ENCODE measurements around the gene SLC9B2. TPM values are rescaled to one million over a fixed set of nuclear protein-coding genes. Genes with fewer than 3 reads are reported as not detected.

The SLC9B2 gene
- total RNA-seq, 1 donor from 2014 or later, result 28.2 TPM

DNA sequence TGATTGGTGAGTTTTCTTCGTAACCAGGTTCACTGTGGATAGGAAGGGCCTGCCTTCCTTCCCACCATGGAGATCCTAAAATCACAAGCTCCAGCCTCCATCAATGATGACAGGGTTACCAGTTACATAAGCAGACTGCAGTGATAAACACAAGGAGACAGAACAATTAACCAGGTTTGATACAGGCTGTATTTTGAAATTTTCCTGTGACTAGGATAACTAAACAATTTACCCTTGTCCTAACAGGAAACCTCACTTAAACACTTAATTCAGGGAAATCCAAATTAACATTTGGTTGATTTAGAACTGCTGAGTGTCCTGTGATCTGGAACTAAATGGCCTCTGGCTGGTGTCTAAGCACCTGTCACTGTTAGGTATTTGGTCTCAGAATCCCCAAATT, 3.1 kb upstream of the SLC9B2 start:
- intact Hi-C loops (cut with micrococcal nuclease), result loop anchor here (5.0 kb wide), 1 partner anchor 1732 kb away; the partner anchor contains the start of gene PPP3CA

- intact Hi-C loops (cut with micrococcal nuclease), result loop anchor here (1.0 to 5.0 kb wide), 13 partner anchors 15 to 1729 kb away; partner anchors contain the start of genes BDH2, CENPE, CISD2 and NFKB1
These were observed 441 bp downstream of the SLC9B2 start for GRCh38 chr4:103075894-103076746.

- intact Hi-C loops (cut with micrococcal nuclease), result loop anchor here (1.0 to 5.0 kb wide), 5 partner anchors 24 to 1728 kb away; partner anchors contain the start of genes CISD2 and PPP3CA
These were observed 1.1 kb downstream of the SLC9B2 start for GRCh38 chr4:103075435-103075893.

GRCh38 chr4:103074744-103075434, 1.7 kb downstream of the SLC9B2 start:
- intact Hi-C loops (cut with micrococcal nuclease), result loop anchor here (1.0 to 5.0 kb wide), 5 partner anchors 24 to 1728 kb away; partner anchors contain the start of genes CISD2 and PPP3CA

GRCh38 chr4:103073792-103074438, 2.6 kb downstream of the SLC9B2 start:
- intact Hi-C loops (cut with micrococcal nuclease), result no loop called here

- intact Hi-C loops (cut with micrococcal nuclease), result no loop called here
These were observed 8.6 kb downstream of the SLC9B2 start for GRCh38 chr4:103067841-103068547.

GRCh38 chr4:103060453-103061148, 16.0 kb downstream of the SLC9B2 start:
- intact Hi-C loops (cut with micrococcal nuclease), result no loop called here

DNA sequence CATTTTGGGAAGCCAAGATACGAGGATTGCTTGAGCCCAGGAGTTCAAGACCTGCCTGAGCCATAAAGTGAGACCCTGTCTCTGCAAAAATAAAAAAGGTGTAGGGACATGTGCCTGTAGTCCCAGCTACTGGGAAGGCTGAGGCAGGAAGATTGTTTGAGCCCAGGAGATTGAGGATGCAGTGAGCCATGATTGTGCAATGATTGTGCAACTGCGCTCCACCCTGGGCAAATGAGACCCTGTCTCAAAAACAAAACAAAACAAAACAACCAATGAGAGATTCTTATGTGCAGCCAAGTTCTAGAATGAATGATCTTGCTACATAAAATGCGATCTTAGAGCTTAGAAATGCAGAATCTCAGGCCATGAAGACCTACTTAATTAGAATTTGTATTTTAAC, 22.5 kb downstream of the SLC9B2 start:
- intact Hi-C loops (cut with micrococcal nuclease), result no loop called here

DNA sequence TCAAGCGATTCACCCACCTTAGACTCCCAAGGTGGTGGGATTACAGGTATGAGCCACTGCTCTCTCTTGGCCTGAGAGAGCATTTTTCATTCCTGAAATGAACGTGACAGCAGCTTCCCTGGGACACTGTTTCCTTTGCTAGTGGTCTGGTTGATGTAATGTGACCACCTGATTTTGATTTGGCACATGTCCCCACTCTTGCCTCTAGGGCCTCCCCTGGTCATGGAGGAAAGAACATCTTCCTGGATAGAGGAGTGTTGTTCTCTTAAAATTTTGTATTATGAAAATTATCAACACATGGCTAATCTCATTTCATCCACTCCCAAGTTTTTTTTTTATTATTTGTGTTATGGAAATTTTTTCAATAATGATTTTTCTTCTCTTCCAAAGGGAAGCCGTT, 23.8 kb downstream of the SLC9B2 start:
- intact Hi-C loops (cut with micrococcal nuclease), result no loop called here

- intact Hi-C loops (cut with micrococcal nuclease), result no loop called here
These were observed 24.4 kb downstream of the SLC9B2 start for GRCh38 chr4:103052145-103052544.

DNA sequence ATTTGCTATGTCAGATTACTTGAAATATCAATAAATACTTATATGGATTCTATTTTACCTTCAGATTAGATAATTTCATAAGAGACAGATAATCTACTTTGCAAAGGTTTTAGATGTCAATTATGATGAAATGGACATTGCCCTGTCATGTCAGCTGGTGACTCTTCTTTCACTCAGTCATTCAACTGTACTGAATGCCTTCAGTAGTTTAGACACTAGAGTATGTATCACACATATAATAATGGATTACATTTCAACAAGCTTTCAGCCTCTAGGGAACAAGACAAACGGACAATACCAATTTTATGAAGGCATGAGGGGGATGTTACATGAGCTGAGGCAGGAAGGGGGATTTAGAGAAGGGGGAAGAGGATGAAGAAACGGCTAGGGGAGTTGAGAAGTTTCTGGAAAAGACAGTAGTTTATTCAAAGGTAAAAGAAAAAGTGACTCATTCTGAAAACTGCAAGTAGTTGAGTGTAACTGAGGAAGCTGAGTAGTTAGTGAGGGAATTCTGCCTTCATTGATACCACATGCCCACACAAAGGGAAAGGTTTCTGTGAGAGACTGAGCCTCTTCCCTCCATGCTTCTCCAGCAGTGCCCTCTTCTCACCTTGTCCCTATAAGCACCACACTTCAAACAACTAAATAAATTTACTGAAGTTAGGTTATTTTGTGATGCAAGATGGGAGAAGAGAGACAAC, 25.7 kb downstream of the SLC9B2 start:
- intact Hi-C loops (cut with micrococcal nuclease), result loop anchor here (1.0 kb wide), 1 partner anchor 24 kb away; no protein-coding TSS in a partner anchor

GRCh38 chr4:103046416-103047290, 29.9 kb downstream of the SLC9B2 start:
- intact Hi-C loops (cut with micrococcal nuclease), result loop anchor here (1.0 kb wide), 3 partner anchors 29 to 53 kb away; partner anchors contain the start of gene BDH2

GRCh38 chr4:103044183-103044582, 32.4 kb downstream of the SLC9B2 start:
- intact Hi-C loops (cut with micrococcal nuclease), result no loop called here

- intact Hi-C loops (cut with micrococcal nuclease), result no loop called here
These were observed 40.4 kb downstream of the SLC9B2 start for GRCh38 chr4:103036169-103036568.

- intact Hi-C loops (cut with micrococcal nuclease), result no loop called here
These were observed 44.0 kb downstream of the SLC9B2 start for GRCh38 chr4:103032574-103032973.

GRCh38 chr4:103030791-103031190, 45.8 kb downstream of the SLC9B2 start:
- intact Hi-C loops (cut with micrococcal nuclease), result no loop called here

DNA sequence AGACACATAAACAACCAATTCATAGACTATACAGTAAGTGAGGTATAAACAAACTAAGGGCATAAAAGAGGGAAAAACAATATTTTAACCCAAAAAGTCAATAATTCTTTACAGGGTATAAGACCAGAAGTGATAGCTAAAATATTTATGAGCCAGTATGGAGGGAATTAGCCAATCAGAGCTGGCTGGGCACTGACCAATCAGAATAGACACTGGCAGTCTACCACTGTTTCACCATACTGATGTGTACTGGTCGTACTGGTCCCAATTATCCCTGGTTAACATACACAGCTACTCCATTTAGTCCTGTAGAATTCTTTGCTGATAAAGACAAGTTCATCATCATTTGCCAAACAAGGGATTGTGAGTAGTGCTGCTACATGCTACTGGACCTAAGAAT, 47.3 kb downstream of the SLC9B2 start:
- intact Hi-C loops (cut with micrococcal nuclease), result no loop called here

DNA sequence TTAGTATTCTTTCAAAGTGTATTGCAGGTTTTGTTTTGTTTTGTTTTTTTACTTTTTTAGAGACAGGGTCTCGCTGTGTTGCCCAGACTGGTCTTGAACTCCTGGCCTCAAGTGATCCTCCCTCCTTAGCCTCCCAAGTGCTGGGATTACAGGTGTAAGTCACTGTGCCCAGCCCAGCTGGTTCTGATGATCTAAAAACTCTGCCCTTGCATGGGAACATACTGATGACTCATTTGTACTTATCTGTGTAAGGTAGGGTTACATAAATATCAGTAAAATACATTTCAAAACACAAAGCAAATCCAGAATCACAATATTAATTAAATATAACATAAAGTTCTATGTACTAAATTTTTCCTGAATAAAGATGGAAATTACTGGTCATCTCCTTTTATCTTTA, 49.7 kb downstream of the SLC9B2 start:
- intact Hi-C loops (cut with micrococcal nuclease), result no loop called here

- intact Hi-C loops (cut with micrococcal nuclease), result no loop called here
These were observed 51.6 kb downstream of the SLC9B2 start for GRCh38 chr4:103024996-103025395.

Data from T-helper 1 cell treated with Interleukin-12 subunit alpha and Interleukin-12 subunit beta and Interleukin-4 antibody, amounts not matched to agents 30 ng/mL and 1 ng/mL, for 36 hours (primary cell).